ENCODE measurements around the gene ZBED1. TPM values are rescaled to one million over a fixed set of nuclear protein-coding genes. Genes with fewer than 3 reads are reported as not detected.

ZBED1 gene
- total and polyA plus RNA-seq, 7 donors: 18.6 to 67.9 (median 37.6) TPM

- peaks cover 0 to 50% of the 10 kb centered on the region in 2 donors for H3K36me3 ChIP-seq (ENCODE audit: insufficient read depth in 1 of 2, low read depth in 1 of 2)
- DNase-seq: no peak
- 93 to 96% (median 93%) methylated on average over 50 of the region's 50 CpGs for WGBS, 3 donors
- intact Hi-C loops (cut with DNase I): no loop called here
- ATAC-seq: no peak
- H3K27me3 ChIP-seq (ENCODE audit: insufficient read depth in 3 of 3, low read length in 2 of 3): no peaks in the 10 kb centered on the region
- TF ChIP-seq CTCF (IDR thresholded peaks at IDR 0.05): no peak
- H3K9me3 ChIP-seq: no peaks in the 10 kb centered on the region
- no peaks in the 10 kb centered on the region for H3K4me1 ChIP-seq
- H3K4me3 ChIP-seq: no peak overlapping the region
- no peak overlapping the region for H3K27ac ChIP-seq
Measured at GRCh38 chrX:2488621-2489285, 12.0 kb downstream of the ZBED1 start.

GRCh38 chrX:2487366-2487765 is 13.4 kb downstream of the ZBED1 start:
- Histone ChIP-seq H3K27ac (no peak overlapping the region), H3K36me3 (ENCODE audit: insufficient read depth in 1 of 2, low read depth in 1 of 2) (peaks cover 0 to 49% of the 10 kb centered on the region in 2 donors), H3K4me1 (no peaks in the 10 kb centered on the region), H3K9me3 (no peaks in the 10 kb centered on the region), H3K27me3 (ENCODE audit: insufficient read depth in 3 of 3, low read length in 2 of 3) (no peaks in the 10 kb centered on the region), H3K4me3 (no peak overlapping the region)
- WGBS, 3 donors: 93 to 96% (median 95%) methylated on average over 16 of the region's 16 CpGs
- no peak for TF ChIP-seq CTCF (IDR thresholded peaks at IDR 0.05)
- ATAC-seq (no peak), DNase-seq (no peak)
- intact Hi-C loops (cut with DNase I): no loop called here

GRCh38 chrX:2486476-2487133 is 14.2 kb downstream of the ZBED1 start:
- TF ChIP-seq CTCF (IDR thresholded peaks at IDR 0.05): no peak
- DNase-seq (no peak), ATAC-seq (no peak)
- H3K27ac ChIP-seq: no peak overlapping the region
- no peak overlapping the region for H3K4me3 ChIP-seq
- H3K36me3 ChIP-seq (ENCODE audit: insufficient read depth in 1 of 2, low read depth in 1 of 2): peaks cover 0 to 44% of the 10 kb centered on the region in 2 donors
- WGBS, 3 donors: 79 to 86% (median 84%) methylated on average over 29 of the region's 29 CpGs
- intact Hi-C loops (cut with DNase I): no loop called here
- H3K4me1 ChIP-seq: no peaks in the 10 kb centered on the region
- H3K27me3 ChIP-seq (ENCODE audit: insufficient read depth in 3 of 3, low read length in 2 of 3): no peaks in the 10 kb centered on the region
- H3K9me3 ChIP-seq: no peaks in the 10 kb centered on the region

GRCh38 chrX:2485789-2486345 is 14.9 kb downstream of the ZBED1 start:
- H3K4me1 ChIP-seq: no peaks in the 10 kb centered on the region
- intact Hi-C loops (cut with DNase I): no loop called here
- DNase-seq (no peak), ATAC-seq (no peak)
- TF ChIP-seq CTCF (IDR thresholded peaks at IDR 0.05): no peak
- H3K27ac ChIP-seq: no peak overlapping the region
- no peak overlapping the region for H3K4me3 ChIP-seq
- no peaks in the 10 kb centered on the region for H3K9me3 ChIP-seq
- no peaks in the 10 kb centered on the region for H3K27me3 ChIP-seq (ENCODE audit: insufficient read depth in 3 of 3, low read length in 2 of 3)
- 62 to 72% (median 68%) methylated on average over 10 of the region's 10 CpGs for WGBS, 3 donors
- peaks cover 0 to 44% of the 10 kb centered on the region in 2 donors for H3K36me3 ChIP-seq (ENCODE audit: insufficient read depth in 1 of 2, low read depth in 1 of 2)

Data from psoas muscle (tissue), 8 donors.